OCI-LY1 (cell line): ENCODE results near the gene LBX2.

Experiments
- H2AFZ ChIP-seq: fragments of 200-600 bp; sonication (generic), shearing (Covaris generic); 2 replicates; pipeline ENCODE4 v1.6.0; 2014; ENCODE audit warnings: antibody characterized with exemption, mild to moderate bottlenecking, low read length
- H3F3A ChIP-seq: fragments of 200-600 bp; sonication (generic), shearing (Covaris generic); 2 replicates; pipeline ENCODE4 v1.6.0; 2014; ENCODE audit warnings: mild to moderate bottlenecking, antibody characterized with exemption, low read length, moderate library complexity; ENCODE audit not compliant: insufficient read depth
- H3K27ac ChIP-seq: fragments of 200-600 bp; sonication (generic); 2 replicates; pipeline ENCODE4 v1.5.1; 2014; ENCODE audit warnings: low read length, mixed run types, mild to moderate bottlenecking, low read depth; ENCODE audit not compliant: poor library complexity, severe bottlenecking
- H3K27me3 ChIP-seq: fragments of 200-600 bp; sonication (generic); 2 replicates; pipeline ENCODE4 v1.6.0; 2014; ENCODE audit warnings: antibody characterized with exemption, mild to moderate bottlenecking, low read length, moderate library complexity; ENCODE audit not compliant: insufficient read depth
- H3K36me3 ChIP-seq: fragments of 200-600 bp; sonication (generic); 2 replicates; pipeline ENCODE4 v1.6.1; 2014; ENCODE audit warnings: mild to moderate bottlenecking, antibody characterized with exemption, low read length, moderate library complexity, mixed read lengths; ENCODE audit not compliant: insufficient read depth
- H3K4me1 ChIP-seq: fragments of 200-600 bp; sonication (generic); 2 replicates; pipeline ENCODE4 v1.5.1; 2014; ENCODE audit warnings: mild to moderate bottlenecking, low read length, moderate library complexity; ENCODE audit not compliant: insufficient read depth, severe bottlenecking
- H3K4me2 ChIP-seq: fragments of 200-600 bp; sonication (generic), shearing (Covaris generic); 2 replicates; pipeline ENCODE4 v1.6.1; 2014; ENCODE audit warnings: low read length
- H3K4me3 ChIP-seq: fragments of 200-600 bp; sonication (generic); 2 replicates; pipeline ENCODE4 v1.5.1; 2014; ENCODE audit warnings: low read length, low read depth, mild to moderate bottlenecking, mixed read lengths; ENCODE audit not compliant: poor library complexity, severe bottlenecking
- H3K79me2 ChIP-seq: fragments of 200-600 bp; shearing (Covaris generic); 2 replicates; pipeline ENCODE4 v1.6.1; 2016; ENCODE audit warnings: mixed run types, low read length, mixed read lengths; ENCODE audit not compliant: insufficient read depth
- H3K9ac ChIP-seq: fragments of 200-600 bp; sonication (generic), shearing (Covaris generic); 2 replicates; pipeline ENCODE4 v1.6.1; 2014; ENCODE audit warnings: mild to moderate bottlenecking, low read length, mixed read lengths
- H3K9me2 ChIP-seq: fragments of 200-600 bp; sonication (generic), shearing (Covaris generic); 2 replicates; pipeline ENCODE4 v1.6.1; 2014; ENCODE audit warnings: low read depth, mild to moderate bottlenecking, low read length, mixed read lengths
- H3K9me3 ChIP-seq: fragments of 200-600 bp; shearing (Covaris generic); 2 replicates; pipeline ENCODE4 v1.6.1; 2014; ENCODE audit warnings: low read length, mixed read lengths
- H4K20me1 ChIP-seq: fragments of 200-600 bp; sonication (generic), shearing (Covaris generic); 2 replicates; pipeline ENCODE4 v1.6.0; 2016; ENCODE audit warnings: mild to moderate bottlenecking, low read length; ENCODE audit not compliant: insufficient read depth
- EZH2 ChIP-seq: fragments of 200-600 bp; sonication (generic), shearing (Covaris generic); IDR thresholded peaks from 2 replicates; pipeline ENCODE4 v1.8.0; 2017; ENCODE audit warnings: borderline replicate concordance, mixed run types, mild to moderate bottlenecking, antibody characterized with exemption, low read length, moderate library complexity, mixed read lengths
- TF ChIP-seq, protein P1 (sequence below): fragments of 200-600 bp; sonication (generic), shearing (Covaris generic); IDR thresholded peaks from 2 replicates; pipeline ENCODE4 v1.5.1; 2017; ENCODE audit warnings: mild to moderate bottlenecking, antibody characterized with exemption, low read length, moderate library complexity, mixed read lengths

The LBX2 gene

DNA sequence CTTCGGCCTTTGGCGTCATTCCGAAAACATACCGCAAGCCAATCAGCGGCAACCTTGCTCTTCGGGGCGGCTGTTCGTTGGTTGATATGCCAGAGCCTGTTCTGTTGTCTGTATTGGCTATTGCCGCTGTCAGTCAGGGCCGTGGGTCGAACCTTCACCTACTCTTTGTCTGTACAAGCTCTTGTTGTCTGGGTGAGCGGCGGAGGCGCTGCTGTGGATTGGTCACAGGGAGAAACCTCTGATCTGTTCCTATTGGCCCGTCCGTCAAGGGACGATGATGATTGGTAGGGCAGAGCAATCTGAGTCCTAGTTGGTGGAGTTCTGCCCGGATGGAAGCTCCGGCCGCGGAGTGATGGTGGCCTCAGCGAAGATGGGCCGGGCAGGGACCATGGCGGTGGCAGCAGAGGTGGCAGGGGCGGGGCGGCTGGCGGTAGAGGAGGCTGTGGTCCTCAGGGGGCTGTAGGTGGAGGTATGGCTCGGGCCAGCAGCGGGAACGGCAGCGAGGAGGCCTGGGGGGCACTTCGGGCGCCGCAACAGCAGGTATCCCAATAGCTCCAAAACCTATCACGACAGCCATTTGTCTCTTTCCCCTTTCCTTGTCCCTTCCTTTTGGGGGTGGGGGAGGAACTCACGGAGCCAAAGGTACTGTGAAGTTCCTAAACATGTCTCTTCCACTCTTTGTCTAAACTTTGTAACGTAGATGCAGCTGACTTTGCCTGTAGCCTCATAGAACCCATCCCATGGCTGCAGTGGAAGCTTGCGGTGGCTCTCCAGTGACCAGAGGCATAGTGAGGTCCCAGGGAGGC, 41.1 kb downstream of the LBX2 start, which contains the start of gene WBP1:
Gene WBP1, plus strand, starts transcription at position 307 of the 806 bp plus-strand sequence. Its CDS starts 165 bp downstream, at position 472.
- Histone ChIP-seq H3K27me3 (no peaks in the 10 kb centered on the region), H2AFZ (no peak within 1 kb of the TSS), H3K9ac (peak within 1 kb of the TSS; percentile 97), H3K4me1 (peaks cover 42% of the 10 kb centered on the region), H3F3A (no peaks in the 10 kb centered on the region), H3K36me3 (peaks cover 28% of the 10 kb centered on the region; the same call in 1 of the 2 replicates), H3K9me2 (no peaks in the 10 kb centered on the region), H3K4me3 (peak within 1 kb of the TSS; percentile 80), H3K27ac (peak within 1 kb of the TSS; percentile 92), H3K9me3 (no peaks in the 10 kb centered on the region), H3K79me2 (no peaks in the 10 kb centered on the region), H3K4me2 (peak within 1 kb of the TSS; percentile 99), H4K20me1 (no peaks in the 10 kb centered on the region)
- no peak for TF ChIP-seq EZH2
- TF ChIP-seq, protein P1, sequence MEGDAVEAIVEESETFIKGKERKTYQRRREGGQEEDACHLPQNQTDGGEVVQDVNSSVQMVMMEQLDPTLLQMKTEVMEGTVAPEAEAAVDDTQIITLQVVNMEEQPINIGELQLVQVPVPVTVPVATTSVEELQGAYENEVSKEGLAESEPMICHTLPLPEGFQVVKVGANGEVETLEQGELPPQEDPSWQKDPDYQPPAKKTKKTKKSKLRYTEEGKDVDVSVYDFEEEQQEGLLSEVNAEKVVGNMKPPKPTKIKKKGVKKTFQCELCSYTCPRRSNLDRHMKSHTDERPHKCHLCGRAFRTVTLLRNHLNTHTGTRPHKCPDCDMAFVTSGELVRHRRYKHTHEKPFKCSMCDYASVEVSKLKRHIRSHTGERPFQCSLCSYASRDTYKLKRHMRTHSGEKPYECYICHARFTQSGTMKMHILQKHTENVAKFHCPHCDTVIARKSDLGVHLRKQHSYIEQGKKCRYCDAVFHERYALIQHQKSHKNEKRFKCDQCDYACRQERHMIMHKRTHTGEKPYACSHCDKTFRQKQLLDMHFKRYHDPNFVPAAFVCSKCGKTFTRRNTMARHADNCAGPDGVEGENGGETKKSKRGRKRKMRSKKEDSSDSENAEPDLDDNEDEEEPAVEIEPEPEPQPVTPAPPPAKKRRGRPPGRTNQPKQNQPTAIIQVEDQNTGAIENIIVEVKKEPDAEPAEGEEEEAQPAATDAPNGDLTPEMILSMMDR = no peak

DNA sequence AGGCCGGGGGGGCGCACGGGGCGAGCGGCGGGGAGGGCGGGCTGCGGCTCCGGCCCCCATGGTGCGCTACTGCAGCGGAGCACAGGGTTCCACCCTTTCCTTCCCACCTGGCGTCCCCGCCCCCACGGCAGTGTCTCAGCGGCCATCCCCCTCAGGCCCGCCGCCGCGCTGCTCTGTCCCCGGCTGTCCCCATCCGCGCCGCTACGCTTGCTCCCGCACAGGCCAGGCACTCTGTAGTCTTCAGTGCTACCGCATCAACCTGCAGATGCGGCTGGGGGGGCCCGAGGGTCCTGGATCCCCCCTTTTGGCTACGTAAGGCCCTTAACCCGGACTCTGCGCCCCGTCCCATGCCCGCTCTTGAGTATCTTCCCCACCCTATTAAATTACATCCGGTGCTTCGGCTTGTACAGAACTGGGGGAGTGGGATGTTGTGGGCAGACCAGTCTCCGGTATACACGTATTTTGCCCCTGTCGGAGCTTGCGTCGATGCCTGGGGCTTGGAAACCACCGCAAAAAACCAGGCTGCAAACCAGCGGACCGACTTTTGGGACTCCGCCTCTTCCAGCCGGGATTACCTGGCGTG, 41.8 kb downstream of the LBX2 start:
- peak overlapping the region; percentile 92 for H3K27ac ChIP-seq
- H3K4me1 ChIP-seq = peaks cover 46% of the 10 kb centered on the region
- no peaks in the 10 kb centered on the region for H3K9me3 ChIP-seq
- no peaks in the 10 kb centered on the region for H3K27me3 ChIP-seq
- no peaks in the 10 kb centered on the region for H3K9me2 ChIP-seq
- TF ChIP-seq, protein P1 = no peak
- TF ChIP-seq EZH2 = no peak
- peak overlapping the region; percentile 82 for H3K9ac ChIP-seq
- peaks cover 21% of the 10 kb centered on the region; the same call in 1 of the 2 replicates for H3K36me3 ChIP-seq
- no peak overlapping the region for H2AFZ ChIP-seq
- H3K79me2 ChIP-seq = no peaks in the 10 kb centered on the region
- H3K4me2 ChIP-seq = peak overlapping the region; percentile 81
- H3K4me3 ChIP-seq = peak overlapping the region; percentile 80
- no peaks in the 10 kb centered on the region for H4K20me1 ChIP-seq
- H3F3A ChIP-seq = no peaks in the 10 kb centered on the region

- Histone ChIP-seq H3K27me3 (no peaks in the 10 kb centered on the region), H3K36me3 (peaks cover 16% of the 10 kb centered on the region; the same call in 1 of the 2 replicates), H3K4me2 (peak overlapping the region; percentile 81), H3K27ac (peak overlapping the region; percentile 92), H3F3A (no peaks in the 10 kb centered on the region), H3K4me3 (peak overlapping the region; percentile 80), H4K20me1 (no peaks in the 10 kb centered on the region), H3K9me3 (no peaks in the 10 kb centered on the region), H3K4me1 (peaks cover 51% of the 10 kb centered on the region), H3K79me2 (no peaks in the 10 kb centered on the region), H3K9me2 (no peaks in the 10 kb centered on the region), H2AFZ (no peak overlapping the region), H3K9ac (peak overlapping the region; percentile 82)
- TF ChIP-seq EZH2 = no peak
- TF ChIP-seq, protein P1 = no peak
These were observed 42.3 kb downstream of the LBX2 start for GRCh38 chr2:74457129-74457548.
